GM12872 (cell line): ENCODE data around the gene OR2A14.

Experiments used
- CTCF ChIP-seq: IDR thresholded peaks from 3 replicates; pipeline ENCODE4 v1.5.1; 2011; ENCODE audit warnings: low read depth, mild to moderate bottlenecking, low read length, moderate library complexity; ENCODE audit not compliant: insufficient read depth

OR2A14 gene

GRCh38 chr7:144130730-144131129 is 7.8 kb downstream of the OR2A14 start:
- no peak for TF ChIP-seq CTCF

GRCh38 chr7:144132262-144132661 is 9.3 kb downstream of the OR2A14 start:
- no peak for TF ChIP-seq CTCF

GRCh38 chr7:144133307-144133706 is 10.3 kb downstream of the OR2A14 start:
- no peak for TF ChIP-seq CTCF

DNA sequence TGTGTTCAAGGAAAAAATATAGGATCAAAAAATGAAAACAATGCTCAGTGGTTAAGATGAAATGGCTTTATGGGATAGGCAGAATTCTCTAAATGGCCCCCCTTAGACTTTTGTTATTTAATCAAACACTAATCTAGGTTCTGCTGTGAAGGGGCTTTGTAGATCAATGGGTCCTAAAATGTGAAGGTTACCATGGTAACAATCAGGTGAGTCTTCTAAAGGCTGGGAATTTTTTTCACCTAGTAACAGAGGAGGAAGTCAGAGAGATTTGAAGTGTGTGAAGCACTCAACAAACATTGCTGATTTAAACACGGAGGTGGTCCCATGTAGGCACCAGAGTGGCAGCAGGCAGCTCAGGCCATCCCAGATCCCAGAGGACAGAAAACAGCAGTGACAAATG is 11.1 kb downstream of the OR2A14 start:
- TF ChIP-seq CTCF: no peak

DNA sequence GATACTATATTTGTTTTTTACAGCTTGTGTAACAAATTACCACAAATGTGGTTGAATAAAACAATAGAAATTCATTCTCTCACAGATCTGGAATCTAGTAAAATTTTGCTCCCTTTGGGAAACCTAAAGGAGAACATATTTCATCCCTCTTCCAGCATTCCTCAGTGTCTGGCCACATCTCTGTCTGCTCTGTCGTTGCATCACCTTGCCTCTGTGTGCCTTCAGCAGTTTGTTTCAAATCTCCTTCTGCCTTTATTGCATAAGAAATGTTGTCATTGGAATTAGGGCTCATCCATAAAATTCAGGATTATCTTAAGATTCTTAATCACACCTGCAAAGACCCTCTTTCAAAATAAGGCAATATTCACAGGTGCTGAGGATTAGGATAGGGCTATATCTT is 14.5 kb downstream of the OR2A14 start:
- TF ChIP-seq CTCF: no peak

DNA sequence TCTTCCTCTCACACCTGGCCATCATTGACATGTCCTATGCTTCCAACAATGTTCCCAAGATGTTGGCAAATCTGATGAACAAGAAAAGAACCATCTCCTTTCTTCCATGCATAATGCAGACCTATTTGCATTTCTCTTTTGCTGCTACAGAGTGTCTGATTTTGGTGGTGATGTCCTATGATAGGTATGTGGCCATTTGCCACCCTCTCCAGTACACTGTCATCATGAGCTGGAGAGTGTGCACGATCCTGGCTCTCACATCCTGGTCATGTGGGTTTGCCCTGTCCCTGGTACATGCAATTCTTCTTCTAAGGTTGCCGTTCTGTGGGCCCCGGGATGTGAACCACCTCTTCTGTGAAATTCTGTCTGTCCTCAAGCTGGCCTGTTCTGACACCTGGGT is 19.2 kb downstream of the OR2A14 start:
- TF ChIP-seq CTCF: no peak

GRCh38 chr7:144144426-144144825 is 21.4 kb downstream of the OR2A14 start:
- no peak for TF ChIP-seq CTCF

- no peak for TF ChIP-seq CTCF
Observed at GRCh38 chr7:144148224-144148827, 25.4 kb downstream of the OR2A14 start.
